GM12865 (cell line): ENCODE results near the gene DDX60.
A peak's percentile ranks its signal among the peaks of the same experiment; 100 is the strongest.
"Not testable (repeated sequence)": the region's sequence is repeated elsewhere in the genome, so short reads cannot be mapped to it uniquely, and the experiment has no call there.

Experiments used
- DNase-seq: peaks from one replicate; pipeline ENCODE4 v3.0.0; 2010; ENCODE audit warnings: low read depth
- H3K4me3 ChIP-seq: 2 replicates; pipeline ENCODE4 v1.5.1; 2011; ENCODE audit warnings: mild to moderate bottlenecking, low read depth, low read length, control low read depth
- TF ChIP-seq, protein P1 (sequence below): IDR thresholded peaks from 2 replicates; pipeline ENCODE4 v1.5.1; 2011; ENCODE audit warnings: low read length, control low read depth, low read depth, inconsistent platforms; ENCODE audit not compliant: insufficient read depth; ENCODE audit errors: missing control alignments

The DDX60 gene

DNA sequence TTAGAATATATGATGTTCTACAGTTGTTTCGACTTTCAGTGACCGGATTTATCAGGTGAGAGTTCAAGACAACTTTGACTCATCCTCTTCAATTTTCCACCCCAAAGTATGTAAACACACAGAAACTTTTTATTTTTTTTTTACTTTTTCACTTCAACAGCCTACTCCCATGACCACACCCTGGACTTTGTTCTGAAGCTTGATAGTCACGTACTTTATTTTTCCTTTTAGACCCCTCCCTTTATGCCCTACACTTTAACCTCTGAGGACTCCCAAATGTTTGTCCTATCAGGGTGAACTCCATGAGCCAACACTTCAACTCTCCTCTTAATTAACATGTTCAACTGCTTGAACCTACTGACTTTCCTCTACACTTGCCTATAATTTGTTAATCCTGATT is 2.5 kb upstream of the DDX60 start:
- H3K4me3 ChIP-seq: no peak overlapping the region
- TF ChIP-seq, protein P1, sequence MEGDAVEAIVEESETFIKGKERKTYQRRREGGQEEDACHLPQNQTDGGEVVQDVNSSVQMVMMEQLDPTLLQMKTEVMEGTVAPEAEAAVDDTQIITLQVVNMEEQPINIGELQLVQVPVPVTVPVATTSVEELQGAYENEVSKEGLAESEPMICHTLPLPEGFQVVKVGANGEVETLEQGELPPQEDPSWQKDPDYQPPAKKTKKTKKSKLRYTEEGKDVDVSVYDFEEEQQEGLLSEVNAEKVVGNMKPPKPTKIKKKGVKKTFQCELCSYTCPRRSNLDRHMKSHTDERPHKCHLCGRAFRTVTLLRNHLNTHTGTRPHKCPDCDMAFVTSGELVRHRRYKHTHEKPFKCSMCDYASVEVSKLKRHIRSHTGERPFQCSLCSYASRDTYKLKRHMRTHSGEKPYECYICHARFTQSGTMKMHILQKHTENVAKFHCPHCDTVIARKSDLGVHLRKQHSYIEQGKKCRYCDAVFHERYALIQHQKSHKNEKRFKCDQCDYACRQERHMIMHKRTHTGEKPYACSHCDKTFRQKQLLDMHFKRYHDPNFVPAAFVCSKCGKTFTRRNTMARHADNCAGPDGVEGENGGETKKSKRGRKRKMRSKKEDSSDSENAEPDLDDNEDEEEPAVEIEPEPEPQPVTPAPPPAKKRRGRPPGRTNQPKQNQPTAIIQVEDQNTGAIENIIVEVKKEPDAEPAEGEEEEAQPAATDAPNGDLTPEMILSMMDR: no peak
- no peak for DNase-seq

DNA sequence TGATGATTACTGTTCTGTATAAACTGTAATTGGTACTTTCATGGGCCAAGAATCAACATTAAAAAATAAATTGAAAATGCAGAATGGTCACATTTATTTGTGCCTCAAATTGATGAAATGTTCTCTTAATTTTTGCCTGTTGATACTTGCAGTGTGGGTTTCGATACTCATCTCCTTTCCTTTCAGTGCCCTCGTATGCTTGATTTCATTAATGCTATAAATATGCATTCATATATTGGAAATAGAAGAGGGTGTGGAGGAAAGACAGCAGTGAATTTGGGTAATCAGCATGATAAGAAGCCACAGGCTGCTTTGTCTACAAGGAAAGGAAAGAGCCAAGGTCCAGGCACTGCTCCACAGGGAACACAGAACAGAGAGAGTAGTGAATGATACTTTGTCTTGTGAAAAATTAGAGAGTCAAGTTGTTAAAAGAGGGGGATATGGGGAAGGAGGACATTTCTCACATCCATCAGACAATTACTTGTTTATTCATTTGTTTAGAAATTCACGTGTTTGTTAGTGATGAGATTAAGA is 1.0 kb upstream of the DDX60 start:
- DNase-seq: no peak
- no peak overlapping the region for H3K4me3 ChIP-seq
- TF ChIP-seq, protein P1: no peak

DNA sequence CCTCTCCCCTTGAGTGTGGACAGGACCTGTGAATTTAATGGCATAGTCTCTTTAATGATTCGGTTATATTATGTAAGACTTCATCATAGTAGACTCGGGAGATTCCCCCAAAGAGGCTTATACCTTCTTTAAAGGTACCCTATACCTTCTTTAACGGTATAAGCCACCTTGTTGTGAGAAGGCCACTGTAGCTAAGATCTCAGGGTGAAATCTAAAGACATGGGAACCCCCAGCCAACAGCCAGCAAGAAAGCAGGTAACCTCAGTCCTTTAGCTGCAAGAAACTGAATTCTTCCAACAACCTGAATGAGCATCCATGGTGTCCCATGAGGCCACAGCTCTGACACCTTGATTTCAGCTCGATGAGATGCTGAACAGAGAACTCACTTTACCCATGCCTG is 931 bp downstream of the DDX60 start:
- no peak for DNase-seq
- H3K4me3 ChIP-seq: peak overlapping the region; percentile 73
- TF ChIP-seq, protein P1: no peak

DNA sequence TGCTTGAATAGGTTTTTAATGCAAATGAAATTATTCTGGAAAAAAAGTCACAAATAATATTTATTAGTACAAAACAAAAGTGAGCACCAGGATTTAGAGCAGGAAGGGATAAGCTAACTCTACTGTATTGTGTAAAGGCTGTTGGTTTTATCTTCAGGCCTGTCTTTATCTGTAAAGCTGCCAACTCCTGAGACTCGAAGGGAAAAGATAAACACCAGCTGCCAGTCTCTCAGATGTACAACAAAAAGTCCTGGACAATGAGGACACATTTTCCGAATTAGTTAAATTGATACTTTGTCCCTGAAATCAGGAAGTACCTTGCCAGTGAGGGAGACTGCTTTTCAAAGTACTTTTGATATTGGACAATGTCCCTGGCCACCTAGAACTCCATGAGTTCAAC is 8.8 kb downstream of the DDX60 start:
- no peak overlapping the region for H3K4me3 ChIP-seq
- TF ChIP-seq, protein P1: no peak
- DNase-seq: no peak

GRCh38 chr4:168308912-168309311 is 9.6 kb downstream of the DDX60 start:
- TF ChIP-seq, protein P1: no peak
- H3K4me3 ChIP-seq: no peak overlapping the region
- no peak for DNase-seq

DNA sequence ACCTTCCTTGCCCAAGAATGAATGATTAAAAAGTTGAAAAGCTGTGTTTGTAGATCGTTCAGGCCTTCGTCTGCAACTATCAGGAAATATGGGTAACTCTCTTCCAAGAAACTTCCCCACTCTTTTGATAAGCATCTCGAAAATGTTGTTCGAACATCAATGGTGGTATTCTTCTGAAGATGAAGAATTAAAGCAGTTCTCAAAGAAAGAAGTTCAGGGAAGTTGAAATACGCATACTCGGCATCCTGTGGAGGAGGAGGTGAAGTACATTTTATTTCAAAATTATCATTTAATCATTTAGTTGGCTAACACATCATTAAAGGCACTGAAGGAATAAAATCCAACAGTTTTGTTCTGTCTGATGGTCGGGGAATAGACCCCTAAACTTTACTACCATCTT is 12.1 kb downstream of the DDX60 start:
- no peak overlapping the region for H3K4me3 ChIP-seq
- no peak for DNase-seq
- TF ChIP-seq, protein P1: no peak

GRCh38 chr4:168304744-168305459 is 13.7 kb downstream of the DDX60 start:
- DNase-seq: no peak
- TF ChIP-seq, protein P1: no peak
- H3K4me3 ChIP-seq: no peak overlapping the region

- DNase-seq, H3K4me3 ChIP-seq: not testable (repeated sequence)
These were observed 15.1 kb downstream of the DDX60 start for GRCh38 chr4:168303430-168303829.
